GM18870 (cell line): ENCODE results near the gene ZNF701.

Experiments
- ATAC-seq: cut with Tn5 transposase; IDR thresholded peaks from one replicate; pipeline ENCODE4 v1.9.1; 2021; ENCODE audit warnings: moderate library complexity; ENCODE audit not compliant: unreplicated experiment

The ZNF701 gene

DNA sequence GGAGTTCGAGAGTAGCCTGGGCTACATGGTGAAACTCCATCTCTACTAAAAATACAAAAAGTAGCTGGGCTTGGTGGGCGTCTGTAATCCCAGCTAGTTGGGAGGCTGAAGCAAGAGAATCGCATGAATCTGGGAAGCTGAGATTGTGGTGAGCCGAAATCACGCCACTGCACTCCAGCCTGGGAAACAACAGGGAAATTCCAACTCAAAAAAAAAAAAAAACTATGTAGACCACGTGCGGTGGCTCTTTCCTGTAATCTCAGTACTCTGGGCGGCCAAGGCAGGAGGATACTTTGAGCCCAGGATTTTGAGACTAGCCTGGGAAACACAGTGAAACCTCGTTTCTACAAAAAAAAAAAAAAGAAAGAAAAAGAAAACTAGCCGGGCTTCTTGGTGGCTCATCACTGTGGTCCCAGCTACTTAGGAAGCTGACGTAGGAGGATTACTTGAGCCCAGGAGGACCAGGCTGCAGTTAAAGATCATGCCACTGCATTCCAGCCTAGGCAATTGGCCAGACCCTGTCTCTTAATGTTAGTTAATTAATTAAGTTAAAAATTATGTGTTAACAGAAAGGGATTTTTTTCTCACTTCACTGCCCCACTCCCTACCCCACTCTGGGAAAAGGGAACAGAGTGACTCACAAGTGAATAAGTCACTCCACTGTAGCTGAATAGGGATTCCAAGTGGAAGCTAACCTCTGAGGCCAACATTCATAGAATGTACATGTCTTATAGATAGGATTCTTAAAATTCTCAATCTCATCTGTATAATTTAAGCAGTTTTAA is 65.9 kb downstream of the ZNF701 start:
- no peak for ATAC-seq
